Fibroblast of upper back skin (primary cell): Measurements from ENCODE around the gene FUT8.
"Not testable (repeated sequence)": the region's sequence is repeated elsewhere in the genome, so short reads cannot be mapped to it uniquely, and the experiment has no call there.

ENCODE experiments used
- DNase-seq: peaks from one replicate; pipeline ENCODE4 v3.0.0-alpha.2; 2013

FUT8 gene

GRCh38 chr14:65456247-65456646 is 43.7 kb downstream of the FUT8 start:
- no peak for DNase-seq

GRCh38 chr14:65461730-65462129 is 49.2 kb downstream of the FUT8 start:
- DNase-seq = peak; percentile 56

GRCh38 chr14:65462411-65462810 is 49.9 kb downstream of the FUT8 start:
- peak; percentile 94 for DNase-seq

- DNase-seq = no peak
These were observed 53.1 kb downstream of the FUT8 start for GRCh38 chr14:65465584-65465983.

GRCh38 chr14:65467926-65468325 is 55.4 kb downstream of the FUT8 start:
- not testable (repeated sequence) for DNase-seq

- no peak for DNase-seq
These were observed 57.4 kb downstream of the FUT8 start for GRCh38 chr14:65469903-65470302.

- no peak for DNase-seq
These were observed 57.9 kb downstream of the FUT8 start for GRCh38 chr14:65470404-65470880.

GRCh38 chr14:65471038-65471878 is 58.7 kb downstream of the FUT8 start:
- no peak for DNase-seq

- no peak for DNase-seq
These were observed 59.7 kb downstream of the FUT8 start for GRCh38 chr14:65472189-65472588.

- no peak for DNase-seq
These were observed 63.9 kb downstream of the FUT8 start for GRCh38 chr14:65476273-65476941.

- DNase-seq = no peak
These were observed 64.4 kb downstream of the FUT8 start for GRCh38 chr14:65476942-65477318.

GRCh38 chr14:65478017-65478416 is 65.5 kb downstream of the FUT8 start:
- no peak for DNase-seq

GRCh38 chr14:65478596-65478995 is 66.1 kb downstream of the FUT8 start:
- DNase-seq = peak; percentile 30

GRCh38 chr14:65479386-65479785 is 66.9 kb downstream of the FUT8 start:
- DNase-seq = no peak

- DNase-seq = no peak
These were observed 70.4 kb downstream of the FUT8 start for GRCh38 chr14:65482757-65483438.

GRCh38 chr14:65483647-65484046 is 71.1 kb downstream of the FUT8 start:
- no peak for DNase-seq

GRCh38 chr14:65485516-65485915 is 73.0 kb downstream of the FUT8 start:
- DNase-seq = no peak

- DNase-seq = no peak
These were observed 74.3 kb downstream of the FUT8 start for GRCh38 chr14:65486863-65487262.

- DNase-seq = no peak
These were observed 75.4 kb downstream of the FUT8 start for GRCh38 chr14:65487783-65488494.

- DNase-seq = no peak
These were observed 78.7 kb downstream of the FUT8 start for GRCh38 chr14:65491274-65491673.

GRCh38 chr14:65492266-65492665 is 79.7 kb downstream of the FUT8 start:
- no peak for DNase-seq

- no peak for DNase-seq
These were observed 82.7 kb downstream of the FUT8 start for GRCh38 chr14:65495196-65495595.
